COLO829 (cell line): ENCODE results near the gene ZNF799.
"Not testable (repeated sequence)": the region's sequence is repeated elsewhere in the genome, so short reads cannot be mapped to it uniquely, and the experiment has no call there.

ENCODE experiments used
- DNase-seq: peaks from one replicate; pipeline ENCODE4 v3.0.0; 2012; ENCODE audit warnings: low spot score

ZNF799 gene

GRCh38 chr19:12362236-12362635 is 38.8 kb downstream of the ZNF799 start:
- not testable (repeated sequence) for DNase-seq

- no peak for DNase-seq
These were observed 47.7 kb downstream of the ZNF799 start for GRCh38 chr19:12353375-12353774.

GRCh38 chr19:12350890-12351197 is 50.2 kb downstream of the ZNF799 start:
- no peak for DNase-seq

GRCh38 chr19:12350185-12350889 is 50.7 kb downstream of the ZNF799 start:
- DNase-seq, result no peak

- no peak for DNase-seq
These were observed 54.2 kb downstream of the ZNF799 start for GRCh38 chr19:12346896-12347295.

- no peak for DNase-seq
These were observed 55.9 kb downstream of the ZNF799 start for GRCh38 chr19:12345197-12345596.
